ENCODE data around the gene DENR. TPM values are rescaled to one million over a fixed set of nuclear protein-coding genes. Genes with fewer than 3 reads are reported as not detected.

Gene DENR
- total RNA-seq, 2 experiments from 2014 or later, result 56.3 to 57.2 TPM

- POLR2A ChIA-PET, result no interaction called here
- DNase-seq (no peak), ATAC-seq (no peak)
- Mint-ChIP-seq H3K4me1 (ENCODE audit: low read depth) (peaks cover 11% of the 10 kb centered on the region), H3K36me3 (ENCODE audit: low read depth) (no peaks in the 10 kb centered on the region), H3K27me3 (no peaks in the 10 kb centered on the region), H3K9me3 (no peaks in the 10 kb centered on the region), H3K27ac (no peak overlapping the region), H3K4me3 (no peak overlapping the region)
- CTCF ChIA-PET, result interaction anchor here (1.4 kb wide), 1 partner anchor 100 kb away, joined by 3 read pairs; no protein-coding TSS in a partner anchor
- intact Hi-C loops (cut with micrococcal nuclease), result no loop called here
- TF ChIP-seq, protein P1, sequence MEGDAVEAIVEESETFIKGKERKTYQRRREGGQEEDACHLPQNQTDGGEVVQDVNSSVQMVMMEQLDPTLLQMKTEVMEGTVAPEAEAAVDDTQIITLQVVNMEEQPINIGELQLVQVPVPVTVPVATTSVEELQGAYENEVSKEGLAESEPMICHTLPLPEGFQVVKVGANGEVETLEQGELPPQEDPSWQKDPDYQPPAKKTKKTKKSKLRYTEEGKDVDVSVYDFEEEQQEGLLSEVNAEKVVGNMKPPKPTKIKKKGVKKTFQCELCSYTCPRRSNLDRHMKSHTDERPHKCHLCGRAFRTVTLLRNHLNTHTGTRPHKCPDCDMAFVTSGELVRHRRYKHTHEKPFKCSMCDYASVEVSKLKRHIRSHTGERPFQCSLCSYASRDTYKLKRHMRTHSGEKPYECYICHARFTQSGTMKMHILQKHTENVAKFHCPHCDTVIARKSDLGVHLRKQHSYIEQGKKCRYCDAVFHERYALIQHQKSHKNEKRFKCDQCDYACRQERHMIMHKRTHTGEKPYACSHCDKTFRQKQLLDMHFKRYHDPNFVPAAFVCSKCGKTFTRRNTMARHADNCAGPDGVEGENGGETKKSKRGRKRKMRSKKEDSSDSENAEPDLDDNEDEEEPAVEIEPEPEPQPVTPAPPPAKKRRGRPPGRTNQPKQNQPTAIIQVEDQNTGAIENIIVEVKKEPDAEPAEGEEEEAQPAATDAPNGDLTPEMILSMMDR (IDR thresholded peaks at IDR 0.05), result no peak
Measured at GRCh38 chr12:122738571-122738970, 14.1 kb upstream of the DENR start.

GRCh38 chr12:122740351-122740750 lies 12.3 kb upstream of the DENR start:
- H3K27me3 Mint-ChIP-seq, result no peaks in the 10 kb centered on the region
- ChIA-PET CTCF (no interaction called here), POLR2A (no interaction called here)
- intact Hi-C loops (cut with micrococcal nuclease), result no loop called here
- no peak overlapping the region for H3K27ac Mint-ChIP-seq
- H3K4me1 Mint-ChIP-seq (ENCODE audit: low read depth), result peaks cover 4% of the 10 kb centered on the region
- H3K4me3 Mint-ChIP-seq, result no peak overlapping the region
- TF ChIP-seq, protein P1 (IDR thresholded peaks at IDR 0.05), result no peak
- no peaks in the 10 kb centered on the region for H3K36me3 Mint-ChIP-seq (ENCODE audit: low read depth)
- ATAC-seq, result no peak
- DNase-seq, result no peak
- H3K9me3 Mint-ChIP-seq, result no peaks in the 10 kb centered on the region

DNA sequence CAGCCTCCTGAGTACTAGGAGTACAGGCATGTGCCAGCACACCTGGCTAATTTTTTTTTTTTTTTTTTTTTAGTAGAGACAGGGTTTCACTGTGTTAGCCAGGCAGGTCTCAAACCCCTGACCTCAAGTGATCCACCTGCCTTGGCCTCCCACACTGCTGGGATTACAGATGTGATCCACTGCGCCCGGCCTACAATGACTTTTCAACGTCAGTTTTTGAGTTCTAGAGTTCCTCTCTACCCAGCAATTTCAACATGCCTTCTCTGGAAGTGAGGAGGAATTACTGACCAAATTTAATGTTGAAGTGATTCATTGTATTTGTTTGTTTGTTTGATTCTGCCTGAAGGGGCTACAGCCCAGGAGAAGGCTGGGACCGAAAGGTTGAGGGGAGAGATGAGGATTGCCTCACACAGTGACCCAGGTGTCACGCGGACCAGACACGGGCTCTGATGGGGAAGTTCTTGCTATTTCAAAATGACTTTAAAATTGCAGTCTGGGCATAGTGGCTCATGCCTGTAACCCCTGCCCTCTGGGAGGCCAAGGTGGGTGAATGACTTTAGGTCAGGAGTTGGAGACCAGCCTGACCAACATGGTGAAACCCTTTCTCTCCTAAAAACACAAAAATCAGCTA lies 8.6 kb upstream of the DENR start:
- TF ChIP-seq, protein P1 (IDR thresholded peaks at IDR 0.05), result no peak
- H3K4me1 Mint-ChIP-seq (ENCODE audit: low read depth), result no peaks in the 10 kb centered on the region
- H3K36me3 Mint-ChIP-seq (ENCODE audit: low read depth), result no peaks in the 10 kb centered on the region
- no peak overlapping the region for H3K4me3 Mint-ChIP-seq
- DNase-seq (no peak), ATAC-seq (no peak)
- ChIA-PET POLR2A (no interaction called here), CTCF (interaction anchor here (1.3 kb wide), 1 partner anchor 187 kb away, joined by 3 read pairs; no protein-coding TSS in a partner anchor)
- H3K27ac Mint-ChIP-seq, result no peak overlapping the region
- intact Hi-C loops (cut with micrococcal nuclease), result no loop called here
- H3K9me3 Mint-ChIP-seq, result no peaks in the 10 kb centered on the region
- H3K27me3 Mint-ChIP-seq, result no peaks in the 10 kb centered on the region

DNA sequence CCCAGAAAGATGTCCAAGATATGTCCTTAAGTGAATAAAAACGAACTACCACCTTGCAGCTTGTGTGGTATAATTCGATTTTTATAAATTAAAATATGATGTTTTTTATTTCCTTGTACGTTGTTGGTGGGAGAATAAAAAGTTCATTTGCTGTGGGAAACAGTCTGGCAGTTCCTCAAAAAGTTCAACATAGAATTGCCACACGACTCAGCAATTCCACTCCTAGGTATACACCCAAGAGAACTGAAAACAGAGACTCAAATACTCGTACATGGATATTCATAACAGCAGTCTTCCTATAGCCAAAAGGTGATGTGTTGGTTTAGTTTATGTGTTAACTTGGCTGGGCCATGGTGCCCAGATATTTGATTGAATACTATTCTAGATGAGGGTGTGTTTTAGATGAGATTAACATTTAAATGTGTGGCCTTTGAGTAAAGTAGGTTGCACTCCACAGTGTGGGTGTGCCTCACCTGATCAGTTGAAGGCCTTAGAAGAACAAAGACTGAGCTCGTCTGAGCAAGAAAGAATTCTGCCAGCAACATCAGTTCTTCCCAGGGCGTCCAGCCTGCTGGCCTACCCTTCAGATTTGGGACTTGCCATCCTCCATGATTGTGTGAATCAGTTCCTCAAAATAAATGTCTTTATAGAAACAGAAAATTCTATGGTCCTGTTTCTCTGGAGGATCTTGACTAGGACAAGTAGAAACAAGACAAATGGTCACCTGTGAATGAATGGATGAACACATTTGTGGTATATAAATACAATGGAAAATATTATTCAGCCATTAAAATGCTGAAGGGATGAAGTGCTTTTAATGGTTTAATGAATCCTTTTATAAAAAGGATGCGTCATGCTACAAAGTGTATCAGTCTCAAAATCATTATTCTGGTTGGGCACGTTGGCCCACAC lies 5.1 kb upstream of the DENR start:
- H3K9me3 Mint-ChIP-seq, result no peaks in the 10 kb centered on the region
- POLR2A ChIA-PET, result no interaction called here
- DNase-seq, result no peak
- TF ChIP-seq, protein P1 (IDR thresholded peaks at IDR 0.05), result no peak
- peaks cover 10% of the 10 kb centered on the region for H3K4me1 Mint-ChIP-seq (ENCODE audit: low read depth)
- H3K27ac Mint-ChIP-seq, result no peak overlapping the region
- no peak for ATAC-seq
- CTCF ChIA-PET, result no interaction called here
- intact Hi-C loops (cut with micrococcal nuclease), result no loop called here
- H3K27me3 Mint-ChIP-seq, result no peaks in the 10 kb centered on the region
- no peaks in the 10 kb centered on the region for H3K36me3 Mint-ChIP-seq (ENCODE audit: low read depth)
- H3K4me3 Mint-ChIP-seq, result no peak overlapping the region
